Central memory CD4-positive, alpha-beta T cell (primary cell): Measurements from ENCODE around the gene HOMER2.
"Not testable (repeated sequence)": the region's sequence is repeated elsewhere in the genome, so short reads cannot be mapped to it uniquely, and the experiment has no call there.

Experiments used
- DNase-seq: peaks from one replicate; pipeline ENCODE4 v3.0.0; 2022
- total RNA-seq, 3 experiments: gene quantifications; one replicate each; lab custom pipeline; 2026; lab: John Stamatoyannopoulos, UW

Gene HOMER2
- 2.8 to 3.7 (median 3.0) reads per million in 3 experiments for total RNA-seq

DNA sequence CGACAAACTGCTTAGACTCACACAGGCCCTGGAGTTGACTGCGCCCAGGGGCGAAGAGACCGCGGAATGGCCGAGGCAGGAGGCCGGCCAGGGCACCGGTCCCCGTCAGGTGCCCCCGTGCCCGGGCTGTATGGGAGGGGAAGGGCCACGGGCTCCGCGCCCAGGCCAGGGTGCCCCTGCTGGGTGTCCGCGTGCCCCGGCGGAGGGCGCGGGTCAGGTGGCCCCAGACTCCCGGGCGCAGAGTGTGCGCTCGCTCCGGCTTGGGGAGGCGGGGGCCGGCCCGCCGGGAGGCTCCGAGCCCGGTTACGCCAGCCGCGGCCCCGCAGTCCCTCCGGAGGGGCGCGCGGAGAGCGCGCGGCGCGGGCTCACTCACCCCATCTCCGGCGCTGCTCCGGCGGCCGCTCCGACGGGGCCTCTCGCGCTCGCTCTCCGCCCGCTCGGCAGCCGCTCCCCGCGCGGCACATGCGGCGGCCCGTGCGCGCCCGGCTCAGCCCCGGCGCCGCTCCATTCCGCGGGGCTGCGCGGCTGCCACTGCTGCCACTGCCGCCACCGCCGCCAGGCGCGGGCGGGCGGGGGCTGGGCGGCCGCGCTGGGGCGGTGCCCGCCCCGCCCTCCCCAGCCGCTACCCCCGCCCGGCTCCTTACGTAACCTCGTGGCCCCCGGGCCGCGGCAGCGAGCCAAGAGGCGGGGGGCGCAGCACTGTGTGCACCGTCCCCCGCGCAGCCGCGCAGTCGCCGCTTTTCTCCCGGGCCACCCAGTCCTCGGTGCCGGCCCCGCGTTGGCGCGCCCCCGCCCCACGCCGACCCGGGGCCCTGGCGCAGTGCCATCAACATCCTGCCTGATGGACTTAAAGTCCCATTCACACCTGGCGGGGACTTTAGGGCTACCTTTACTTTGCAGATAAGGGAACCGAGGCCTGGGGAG is at the start of gene HOMER2:
HOMER2 (minus strand) TSS at position 563 of the 924 bp plus-strand sequence; CDS start at position 378, 185 bp downstream.
- no peak for DNase-seq

- not testable (repeated sequence) for DNase-seq
Observed at GRCh38 chr15:83000672-83001031, 48.1 kb upstream of the HOMER2 start.

- DNase-seq, result peak; percentile 50
Observed at GRCh38 chr15:82999905-83000671, 47.6 kb upstream of the HOMER2 start.

DNA sequence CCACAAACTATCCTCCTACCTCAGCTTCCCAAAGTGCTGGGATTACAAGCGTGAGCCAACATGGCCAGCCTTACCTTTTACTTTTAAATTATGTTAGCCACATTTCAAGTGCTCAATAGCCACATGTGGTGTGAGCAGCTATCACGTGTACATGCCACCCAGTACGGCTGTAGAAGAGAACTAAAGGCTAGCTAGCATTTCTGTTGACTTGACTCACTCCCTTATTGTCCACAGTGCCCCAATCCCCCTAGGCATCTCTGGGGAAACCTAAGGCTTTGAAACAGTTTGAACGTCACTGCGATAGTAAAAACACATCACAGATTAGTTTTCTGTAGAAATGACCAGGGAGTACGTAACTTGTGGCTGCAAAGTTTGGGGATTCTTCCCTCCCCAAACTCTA is 46.9 kb upstream of the HOMER2 start:
- DNase-seq, result no peak

GRCh38 chr15:82995938-82996337 is 43.4 kb upstream of the HOMER2 start:
- DNase-seq, result no peak

- DNase-seq, result no peak
Observed at GRCh38 chr15:82995076-82995475, 42.6 kb upstream of the HOMER2 start.

- no peak for DNase-seq
Observed at GRCh38 chr15:82993144-82993543, 40.6 kb upstream of the HOMER2 start.

DNA sequence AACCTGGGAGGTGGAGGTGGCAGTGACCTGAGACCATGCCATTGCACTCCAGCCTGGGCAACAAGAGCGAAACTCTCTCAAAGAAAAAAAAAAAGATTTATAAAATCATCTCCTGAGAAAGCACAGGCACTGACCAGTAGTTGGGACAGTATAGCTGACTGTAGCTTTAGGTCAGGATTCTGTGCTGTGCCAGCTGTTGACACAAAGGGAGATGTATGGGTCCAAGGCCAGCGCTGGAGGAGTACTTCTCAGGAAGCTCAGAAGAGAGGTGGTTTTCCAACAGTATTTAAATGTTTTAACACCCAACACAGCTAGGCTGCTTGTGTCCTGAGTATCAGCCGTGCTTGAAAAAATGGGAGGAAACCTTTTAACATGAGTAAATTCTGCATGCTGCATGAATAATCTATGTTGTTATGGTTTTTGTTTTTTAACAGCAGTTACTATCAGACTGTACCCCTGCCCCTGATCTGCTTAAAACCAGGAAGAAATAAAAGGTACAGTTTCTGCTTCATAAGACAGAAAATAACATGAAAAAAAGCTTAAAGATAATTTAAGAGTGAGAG is 40.0 kb upstream of the HOMER2 start:
- no peak for DNase-seq

DNA sequence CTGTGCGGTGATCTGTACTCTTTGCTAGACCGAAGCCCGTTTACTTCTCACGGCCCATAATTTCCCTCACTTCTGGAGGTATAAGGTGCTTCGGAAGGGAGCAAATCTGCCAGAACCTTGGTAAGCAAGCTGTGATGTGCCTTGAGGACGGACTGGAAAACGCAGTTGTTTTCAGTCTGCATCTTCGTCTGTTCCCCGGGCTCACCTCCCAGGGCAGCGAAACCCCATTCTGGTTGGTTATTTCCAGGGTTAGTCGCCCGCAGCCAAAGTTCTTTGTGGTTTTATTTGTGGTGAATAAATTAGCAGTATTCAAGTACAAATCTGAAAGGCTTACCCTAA is 33.9 kb upstream of the HOMER2 start:
- DNase-seq, result no peak

GRCh38 chr15:82985688-82986441 is 33.3 kb upstream of the HOMER2 start, which contains the start of gene RAMAC:
TSS of gene RAMAC (plus strand) at chr15:82986210. CDS start at chr15:82989019, 2,809 bp downstream.
- peak; percentile 92 for DNase-seq

GRCh38 chr15:82980981-82981380 is 28.5 kb upstream of the HOMER2 start:
- DNase-seq, result no peak

- no peak for DNase-seq
Observed at GRCh38 chr15:82979726-82980125, 27.2 kb upstream of the HOMER2 start.

DNA sequence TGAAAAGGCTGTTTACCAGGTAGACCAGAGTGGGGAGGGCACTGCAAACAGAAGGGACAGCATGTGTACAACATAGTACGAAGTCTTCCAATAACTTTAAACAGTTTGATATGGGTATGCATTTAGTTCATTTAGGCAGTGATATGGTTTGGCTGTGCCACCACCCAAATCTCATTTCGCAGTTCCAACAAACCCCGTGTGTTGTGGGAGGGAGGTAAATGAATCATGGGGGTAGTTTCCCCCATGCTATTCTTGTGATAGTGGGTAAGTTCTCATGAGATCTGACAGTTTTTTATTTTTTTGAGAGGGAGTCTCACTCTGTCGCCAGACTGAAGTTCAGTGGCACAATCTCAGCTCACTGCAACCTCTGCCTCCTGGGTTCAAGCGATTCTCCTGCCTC is 25.9 kb upstream of the HOMER2 start:
- no peak for DNase-seq

DNA sequence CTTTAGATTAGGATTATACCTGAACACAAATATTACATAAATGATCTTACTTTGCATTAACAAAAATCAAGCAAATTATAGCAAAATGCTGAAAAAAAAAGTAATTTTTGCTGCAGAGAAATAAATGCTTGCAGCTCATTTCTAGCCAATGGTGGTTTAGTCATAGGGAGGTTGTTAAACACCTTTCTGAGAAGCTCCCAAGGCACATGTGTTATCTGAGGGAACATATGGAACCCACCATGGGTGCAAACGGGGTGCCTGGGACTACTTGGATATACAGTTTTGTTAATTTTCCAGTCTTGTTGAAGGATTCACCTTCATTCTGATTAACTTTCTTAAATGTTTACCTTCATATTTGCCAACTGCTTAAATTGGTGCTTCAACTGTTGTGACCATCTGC is 24.6 kb upstream of the HOMER2 start:
- no peak for DNase-seq

- DNase-seq, result no peak
Observed at GRCh38 chr15:82972990-82973389, 20.5 kb upstream of the HOMER2 start.

DNA sequence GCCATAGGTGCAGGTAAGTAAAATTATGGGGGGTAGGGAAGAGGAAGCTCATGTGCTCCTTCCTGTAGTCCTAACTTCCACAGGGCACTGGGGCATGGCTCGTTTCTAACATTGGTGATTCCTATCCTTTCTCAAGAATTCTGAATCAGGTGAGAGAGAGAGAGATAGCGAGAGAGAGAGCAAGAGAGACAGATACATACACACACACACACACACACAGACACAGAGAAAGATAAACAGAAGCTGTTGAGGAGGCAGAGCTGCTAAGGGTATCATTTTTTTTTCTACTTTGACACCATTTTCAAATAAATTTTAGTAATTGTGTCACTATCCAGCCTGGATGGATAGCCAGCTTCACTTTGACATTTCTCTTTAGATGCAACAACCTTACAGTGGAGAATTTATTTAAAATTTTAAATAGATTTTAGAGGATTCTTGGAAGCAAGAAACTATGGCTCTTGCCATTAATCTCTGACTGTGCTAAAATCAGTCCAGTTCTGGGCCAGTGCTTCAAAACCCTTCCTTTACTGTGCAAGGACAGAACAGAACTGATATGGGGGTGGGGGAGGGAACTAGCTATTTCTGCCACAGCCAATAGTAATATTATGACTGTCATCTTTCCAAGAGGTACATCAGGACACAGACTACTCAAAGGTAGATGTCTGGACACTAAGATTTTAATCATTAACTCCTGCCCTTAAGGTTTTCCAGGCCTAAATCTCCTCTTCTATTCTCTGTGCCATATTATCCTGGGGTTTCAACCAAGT is 18.9 kb upstream of the HOMER2 start:
- DNase-seq, result no peak

DNA sequence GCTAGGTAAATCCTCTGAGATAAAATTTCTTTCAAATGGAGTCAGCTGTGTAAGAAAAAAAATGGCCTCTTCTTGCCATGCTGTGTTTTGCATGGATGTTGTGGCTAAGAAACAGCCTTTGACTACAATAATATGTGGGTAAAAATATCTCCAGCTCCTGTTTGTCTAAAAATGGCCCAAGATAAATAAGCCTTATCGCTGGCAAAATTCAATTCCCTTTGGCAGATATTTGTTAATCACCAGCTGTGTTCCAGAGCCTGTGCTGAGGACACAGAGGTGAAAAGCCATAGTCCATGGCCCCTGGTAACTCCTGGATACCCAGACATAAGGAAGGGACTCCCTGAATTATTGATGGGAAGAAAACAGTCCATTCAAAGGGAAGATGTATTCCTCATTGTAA is 18.2 kb upstream of the HOMER2 start:
- DNase-seq, result no peak

DNA sequence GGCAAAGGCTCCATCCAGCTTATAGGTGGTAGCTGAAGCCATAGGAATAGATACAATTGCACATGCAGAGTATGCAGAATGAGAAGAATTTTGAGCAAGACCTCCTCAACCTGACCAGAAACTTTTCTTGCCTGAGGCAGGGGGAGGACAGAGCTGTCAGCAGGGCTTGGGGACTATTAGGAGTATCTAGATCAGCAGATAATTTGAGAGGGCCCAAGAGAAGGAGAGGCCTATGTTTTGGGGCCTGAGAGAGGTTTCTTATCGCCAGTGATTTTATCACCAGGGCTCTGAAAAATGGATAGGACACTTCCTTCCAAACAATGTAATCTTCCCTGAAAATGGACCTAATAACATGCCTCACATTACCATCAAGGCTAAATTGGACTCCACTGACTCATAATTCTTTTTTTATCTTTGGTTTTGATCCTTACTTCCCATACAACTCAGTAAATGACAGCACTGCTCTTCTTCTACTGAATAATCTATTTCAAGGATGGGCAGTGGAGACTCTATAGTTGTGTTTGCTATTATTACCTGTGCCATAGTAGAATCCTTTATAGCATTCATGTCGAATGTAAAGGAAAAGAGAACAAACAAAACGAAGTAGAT is 17.7 kb upstream of the HOMER2 start:
- no peak for DNase-seq

DNA sequence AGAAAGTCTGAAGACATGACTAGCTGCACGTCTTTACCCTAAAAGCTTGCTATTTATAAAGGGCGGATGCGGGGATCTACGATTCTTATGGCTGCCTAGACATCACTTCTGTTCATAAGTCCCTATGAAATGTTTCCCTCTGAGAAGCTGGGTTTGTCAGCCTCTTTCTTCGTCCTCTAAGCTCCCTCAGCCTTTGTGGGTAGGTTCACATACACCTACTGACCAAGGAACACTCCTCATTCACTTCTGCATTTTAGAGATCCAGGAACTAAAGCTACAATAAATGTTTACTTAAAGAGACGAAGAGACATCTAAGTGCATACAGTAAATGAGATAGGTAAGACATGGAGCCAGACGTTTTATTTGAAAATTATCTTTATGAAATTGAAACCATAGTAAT is 16.8 kb upstream of the HOMER2 start:
- DNase-seq, result no peak

- no peak for DNase-seq
Observed at GRCh38 chr15:82968066-82968465, 15.5 kb upstream of the HOMER2 start.

GRCh38 chr15:82966671-82967071 is 14.2 kb upstream of the HOMER2 start:
- DNase-seq, result no peak

DNA sequence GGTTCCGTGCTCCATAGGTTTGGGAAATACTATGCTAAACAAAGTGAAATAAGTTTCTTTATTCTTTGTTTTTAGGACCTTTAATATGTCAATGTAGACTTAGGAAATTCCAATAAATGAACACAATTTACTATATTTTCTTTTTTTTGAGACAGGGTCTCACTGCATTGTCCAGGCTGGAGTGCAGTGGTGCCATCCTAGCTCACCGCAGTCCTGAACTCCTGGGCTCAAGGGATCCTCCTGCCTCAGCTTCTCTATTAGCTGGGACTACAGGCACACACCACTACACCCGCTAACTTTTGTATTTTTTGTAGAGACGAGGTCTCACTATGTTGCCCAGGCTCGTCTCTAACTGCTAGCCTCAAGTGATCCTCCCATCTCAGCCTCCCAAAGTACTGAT is 12.4 kb upstream of the HOMER2 start:
- no peak for DNase-seq
